NCI-H526 (cell line): ENCODE data around the gene CLCNKB.

ENCODE experiments used
- DNase-seq, 2 experiments: peaks; one replicate each; lab custom pipeline; 2025; lab: John Stamatoyannopoulos, UW

Gene CLCNKB

DNA sequence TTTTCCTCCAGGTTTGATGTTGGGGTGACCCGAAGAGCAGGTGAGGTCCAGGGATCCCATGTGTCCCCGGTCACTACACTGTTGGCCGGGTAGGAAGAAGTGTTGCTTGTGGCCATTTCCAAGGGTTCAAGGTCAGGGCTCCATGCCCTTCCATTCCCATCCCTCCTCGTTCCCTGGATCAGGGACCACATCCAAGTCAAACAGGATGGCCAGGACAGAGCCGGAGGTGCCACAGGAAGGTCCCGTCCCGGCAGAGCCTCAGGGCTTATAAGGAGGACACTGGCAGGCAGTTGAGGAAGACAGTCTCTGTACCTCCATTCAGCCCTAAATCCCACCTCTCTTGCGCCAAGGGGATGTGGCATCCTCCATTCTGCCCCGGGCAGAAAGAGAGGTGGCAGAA, 51.9 kb downstream of the CLCNKB start:
- no peak for DNase-seq

DNA sequence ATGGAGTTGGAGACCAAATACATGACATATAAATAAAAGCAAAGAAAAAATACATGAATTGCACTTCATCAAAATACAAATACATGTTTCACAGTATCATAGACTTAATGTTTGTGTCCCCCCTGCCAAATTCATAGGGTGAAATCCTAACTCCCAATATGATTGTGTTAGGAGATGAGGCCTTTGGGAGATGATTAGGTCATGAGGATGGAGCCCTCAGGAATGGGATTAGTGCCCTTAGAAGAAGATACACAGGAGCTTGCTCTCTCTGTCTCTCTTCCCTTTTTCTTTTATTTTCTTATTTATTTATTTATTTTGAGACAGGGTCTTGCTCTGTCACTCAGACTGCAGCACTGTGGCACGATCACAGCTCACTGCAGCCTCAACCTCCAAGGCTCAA, 55.8 kb downstream of the CLCNKB start:
- DNase-seq = no peak

DNA sequence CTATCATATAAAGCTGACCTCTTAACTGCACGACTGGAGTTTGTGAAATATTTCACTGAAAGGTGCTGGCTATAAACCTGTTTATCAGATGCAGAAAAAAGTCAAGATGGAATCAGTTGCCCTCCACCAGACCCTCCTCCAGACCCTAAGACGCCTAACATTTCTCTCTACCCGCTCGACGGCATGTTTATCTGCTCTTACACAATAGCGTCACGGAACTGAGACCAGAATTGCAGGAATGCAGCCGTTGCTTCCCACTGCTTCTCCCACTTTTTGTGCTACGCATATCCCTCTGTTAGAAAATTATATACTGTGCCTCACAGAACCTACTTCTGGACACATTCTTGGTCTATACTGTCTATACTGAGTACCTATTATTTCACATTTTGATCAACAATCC, 58.0 kb downstream of the CLCNKB start:
- no peak for DNase-seq
